Activated CD4-positive, alpha-beta T cell treated with anti-CD3 and anti-CD28 coated beads for 24 hours (primary cell): ENCODE data around the gene IL13.

Experiments
- DNase-seq, 2 donors: peaks; one replicate each; pipeline ENCODE4 v3.0.0-alpha.2; 2020; ENCODE audit warnings: low read depth in 2 of 2

IL13 gene

DNA sequence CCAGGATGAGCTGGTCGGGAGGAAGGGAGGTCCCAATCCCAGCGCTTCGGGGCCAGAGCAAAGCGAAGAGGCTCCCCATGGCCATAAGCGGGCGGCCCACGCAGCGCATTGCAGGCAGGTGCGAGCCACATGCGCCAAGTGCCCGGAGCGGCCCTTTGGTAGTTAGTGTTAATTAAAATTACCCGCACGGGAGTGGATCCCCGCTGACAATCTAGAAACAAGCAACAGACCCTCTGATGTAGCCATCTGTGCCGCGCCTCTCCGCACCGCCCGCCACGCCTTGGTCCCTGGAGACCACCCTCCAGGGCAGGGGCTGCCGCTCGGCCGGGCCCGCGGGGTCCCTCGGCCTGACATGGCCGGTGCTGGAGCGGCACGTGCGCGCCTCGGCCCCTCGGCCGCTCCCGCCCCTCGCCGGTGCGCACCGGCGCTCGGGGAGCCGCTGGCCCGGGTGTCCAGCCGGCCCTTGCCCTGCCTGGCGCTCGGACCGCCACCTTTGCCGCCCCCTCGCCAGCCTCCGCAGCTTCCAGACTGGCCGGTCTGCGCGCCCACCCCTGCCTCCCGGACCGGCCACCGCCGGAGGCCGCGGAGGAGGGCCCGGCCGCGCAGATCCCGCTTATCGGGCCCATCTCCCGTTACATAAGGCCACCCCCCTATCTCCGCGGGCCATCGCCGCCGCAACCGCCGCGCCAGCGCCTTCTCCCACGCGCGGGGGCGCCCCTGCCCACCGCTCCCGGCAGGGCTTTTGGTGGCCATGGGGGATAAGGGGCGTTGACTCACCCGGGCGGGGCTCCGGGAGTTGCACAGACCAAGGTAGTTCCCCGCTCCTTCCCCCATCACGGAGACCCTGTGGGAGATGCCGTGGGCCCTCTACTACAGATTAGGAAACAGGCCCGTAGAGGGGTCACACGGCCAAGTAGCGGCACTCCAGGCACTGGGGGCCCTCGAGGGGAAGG is 1.9 kb upstream of the IL13 start:
- DNase-seq: peak in 1 of 2 donors; percentile 28

DNA sequence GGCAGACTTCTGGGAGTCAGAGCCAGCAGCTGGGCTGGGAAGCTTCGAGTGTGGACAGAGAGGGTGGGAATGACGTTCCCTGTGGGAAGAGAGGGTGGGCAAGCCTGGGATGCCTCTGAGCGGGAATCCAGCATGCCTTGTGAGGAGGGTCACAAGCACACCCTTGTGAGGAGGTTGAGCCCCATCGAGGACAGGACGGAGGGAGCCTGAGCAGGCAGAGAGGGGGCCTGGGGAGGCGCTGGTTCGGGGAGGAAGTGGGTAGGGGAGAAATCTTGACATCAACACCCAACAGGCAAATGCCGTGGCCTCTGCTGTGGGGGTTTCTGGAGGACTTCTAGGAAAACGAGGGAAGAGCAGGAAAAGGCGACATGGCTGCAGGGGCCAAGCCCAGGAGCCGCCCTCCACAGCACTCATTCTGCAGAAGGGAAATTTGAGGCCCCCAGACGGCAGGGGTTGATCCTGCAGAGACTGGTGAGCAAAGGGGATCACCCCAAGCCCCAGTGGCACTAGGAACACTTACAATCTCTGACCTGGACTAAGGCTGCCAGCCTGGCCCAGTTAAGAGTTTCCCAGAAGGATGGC is 1.1 kb upstream of the IL13 start:
- no peak for DNase-seq

DNA sequence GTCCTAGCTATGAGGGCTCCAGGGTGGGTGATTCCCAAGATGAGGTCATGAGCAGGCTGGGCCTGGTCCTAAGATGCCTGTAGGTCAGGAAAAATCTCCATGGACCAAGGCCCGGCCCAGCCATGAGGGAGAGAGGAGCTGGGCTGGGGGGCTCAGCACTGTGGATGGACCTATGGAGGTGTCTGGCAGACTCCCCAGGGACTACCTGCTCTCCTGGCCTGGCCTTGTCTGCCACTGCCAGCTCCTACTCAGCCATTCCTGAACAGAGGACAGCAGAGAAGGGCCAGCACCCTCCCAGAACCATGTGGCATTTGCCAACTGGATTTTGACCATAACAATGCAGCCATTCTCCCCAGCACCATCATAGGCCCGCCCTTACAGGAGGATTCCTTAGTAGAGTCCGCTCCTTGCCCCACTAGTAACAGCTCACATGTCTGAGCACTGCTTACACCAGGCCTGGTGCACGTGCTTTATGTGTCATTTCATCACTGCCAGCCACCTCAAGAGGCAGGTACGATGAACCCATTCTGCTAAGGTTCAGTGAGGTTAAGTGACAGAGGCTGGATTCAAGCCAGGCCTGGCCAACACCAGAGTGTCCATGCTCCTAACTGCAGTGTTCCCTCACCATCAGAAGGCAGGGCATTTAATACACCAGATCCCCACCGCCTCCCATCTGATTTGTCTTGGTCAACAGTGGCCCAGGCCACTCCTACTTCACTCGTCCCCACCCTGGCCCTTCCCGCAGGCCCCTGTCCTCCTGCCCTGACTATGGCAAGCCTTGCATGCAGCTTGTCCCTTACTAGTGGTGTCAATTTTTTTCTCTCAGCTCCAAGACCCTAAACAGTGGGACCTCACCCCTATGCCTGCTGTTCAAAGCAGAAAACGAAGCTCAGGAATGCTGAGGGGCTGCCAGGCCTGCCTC is 669 bp downstream of the IL13 start:
- no peak for DNase-seq

DNA sequence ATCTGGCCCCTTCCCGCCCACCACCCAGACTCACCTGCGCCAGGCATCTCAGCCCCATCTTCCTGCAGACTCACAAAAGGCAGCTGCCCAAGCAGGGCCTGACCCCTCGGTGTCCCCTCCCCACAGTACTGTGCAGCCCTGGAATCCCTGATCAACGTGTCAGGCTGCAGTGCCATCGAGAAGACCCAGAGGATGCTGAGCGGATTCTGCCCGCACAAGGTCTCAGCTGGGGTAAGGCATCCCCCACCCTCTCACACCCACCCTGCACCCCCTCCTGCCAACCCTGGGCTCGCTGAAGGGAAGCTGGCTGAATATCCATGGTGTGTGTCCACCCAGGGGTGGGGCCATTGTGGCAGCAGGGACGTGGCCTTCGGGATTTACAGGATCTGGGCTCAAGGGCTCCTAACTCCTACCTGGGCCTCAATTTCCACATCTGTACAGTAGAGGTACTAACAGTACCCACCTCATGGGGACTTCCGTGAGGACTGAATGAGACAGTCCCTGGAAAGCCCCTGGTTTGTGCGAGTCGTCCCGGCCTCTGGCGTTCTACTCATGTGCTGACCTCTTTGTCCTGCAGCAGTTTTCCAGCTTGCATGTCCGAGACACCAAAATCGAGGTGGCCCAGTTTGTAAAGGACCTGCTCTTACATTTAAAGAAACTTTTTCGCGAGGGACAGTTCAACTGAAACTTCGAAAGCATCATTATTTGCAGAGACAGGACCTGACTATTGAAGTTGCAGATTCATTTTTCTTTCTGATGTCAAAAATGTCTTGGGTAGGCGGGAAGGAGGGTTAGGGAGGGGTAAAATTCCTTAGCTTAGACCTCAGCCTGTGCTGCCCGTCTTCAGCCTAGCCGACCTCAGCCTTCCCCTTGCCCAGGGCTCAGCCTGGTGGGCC is 1.9 kb downstream of the IL13 start:
- DNase-seq: no peak

DNA sequence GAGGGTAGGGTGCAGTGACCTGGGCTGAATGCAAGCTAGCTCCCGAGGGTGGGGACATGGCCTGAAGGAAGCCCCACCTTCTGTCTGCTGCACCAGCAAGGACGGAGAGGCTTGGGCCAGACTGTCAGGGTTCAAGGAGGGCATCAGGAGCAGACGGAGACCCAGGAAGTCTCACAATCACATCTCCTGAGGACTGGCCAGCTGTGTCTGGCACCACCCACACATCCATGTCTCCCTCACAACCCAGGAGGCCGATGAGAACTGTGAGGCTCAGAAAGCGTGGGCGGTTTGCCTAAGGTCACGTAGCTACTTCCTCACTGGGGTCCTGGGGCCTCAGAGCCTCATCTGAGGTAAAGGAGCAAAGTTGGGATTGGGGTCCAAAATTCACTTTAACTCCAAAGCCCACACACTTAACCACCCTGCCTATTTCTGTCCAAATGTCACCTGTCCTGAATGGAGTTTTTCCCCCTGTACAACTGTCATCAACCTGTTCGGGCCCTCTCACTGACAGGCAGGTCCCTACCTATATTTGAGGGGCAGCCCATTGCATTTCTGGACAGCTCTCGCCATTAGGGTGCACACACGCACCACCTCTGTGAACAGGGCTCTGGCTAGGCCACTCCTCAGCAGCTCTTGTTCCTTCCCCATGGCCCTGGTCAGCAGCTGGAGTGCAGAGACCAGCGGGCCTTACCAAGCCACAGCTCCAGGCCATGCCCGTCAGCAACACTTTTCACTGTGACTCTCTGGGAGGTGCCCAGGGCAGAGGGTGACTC is 3.4 kb downstream of the IL13 start:
- no peak for DNase-seq

DNA sequence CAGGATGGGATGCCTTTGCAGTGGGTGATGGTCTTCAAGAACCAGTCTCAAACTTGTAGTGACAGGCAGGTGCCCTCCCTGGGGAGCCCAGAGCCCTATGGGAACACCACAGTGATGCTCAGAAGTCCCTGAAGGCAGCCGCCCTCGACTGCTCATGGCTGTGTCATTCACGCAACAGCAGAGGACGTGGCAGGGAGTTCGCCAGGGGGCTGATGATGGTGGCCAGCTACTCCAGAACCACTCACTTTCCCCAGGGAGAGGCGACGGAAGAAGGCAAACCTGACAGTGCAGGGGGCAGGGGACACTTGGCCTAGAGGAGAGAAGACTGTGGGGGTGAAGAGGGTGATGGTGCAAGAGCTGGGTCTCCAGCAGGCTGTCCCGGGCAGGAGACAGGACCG is 4.0 kb downstream of the IL13 start:
- no peak for DNase-seq

DNA sequence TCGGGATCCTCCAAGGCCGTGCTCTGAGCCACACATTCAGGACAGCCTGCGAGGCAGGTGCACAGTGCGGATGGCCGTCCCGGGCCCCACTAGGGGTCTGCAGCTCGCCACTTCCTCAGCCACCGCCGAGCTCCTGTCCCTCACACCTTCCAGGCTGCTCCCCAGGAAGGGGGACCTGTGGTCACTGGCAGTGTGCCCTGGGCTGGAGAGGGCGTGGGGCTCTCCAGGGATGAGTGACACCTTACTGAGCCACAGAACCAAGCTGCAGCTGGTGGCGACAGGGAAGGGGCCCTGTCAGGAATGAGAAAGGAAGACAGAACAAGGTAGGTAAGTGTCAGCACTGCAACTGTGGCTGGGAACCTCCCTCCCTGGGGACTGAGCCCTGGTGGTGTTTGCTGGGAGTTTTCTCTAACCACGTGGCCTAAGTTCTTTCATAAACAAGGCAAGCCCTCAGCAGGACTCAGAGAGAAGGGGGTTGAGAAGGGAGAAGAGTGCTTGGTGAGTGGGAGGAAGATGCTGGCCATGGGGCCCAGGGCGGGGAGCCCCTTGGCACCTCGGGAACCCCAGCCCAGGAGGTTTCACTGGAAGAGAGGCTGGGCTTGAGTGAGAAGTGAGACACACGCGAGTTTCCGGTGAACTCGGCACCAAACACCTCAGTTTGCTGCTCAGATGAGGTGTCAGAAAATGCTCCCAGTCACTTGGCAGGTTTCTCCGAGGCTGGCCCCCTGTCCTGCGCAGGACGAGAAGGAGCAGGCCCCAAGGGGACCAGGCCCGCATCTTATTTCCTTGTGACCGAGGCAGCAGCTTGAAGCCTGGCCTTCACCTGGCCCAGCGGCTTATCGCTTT is 5.2 kb downstream of the IL13 start:
- DNase-seq: peak; percentile 12 to 40

DNA sequence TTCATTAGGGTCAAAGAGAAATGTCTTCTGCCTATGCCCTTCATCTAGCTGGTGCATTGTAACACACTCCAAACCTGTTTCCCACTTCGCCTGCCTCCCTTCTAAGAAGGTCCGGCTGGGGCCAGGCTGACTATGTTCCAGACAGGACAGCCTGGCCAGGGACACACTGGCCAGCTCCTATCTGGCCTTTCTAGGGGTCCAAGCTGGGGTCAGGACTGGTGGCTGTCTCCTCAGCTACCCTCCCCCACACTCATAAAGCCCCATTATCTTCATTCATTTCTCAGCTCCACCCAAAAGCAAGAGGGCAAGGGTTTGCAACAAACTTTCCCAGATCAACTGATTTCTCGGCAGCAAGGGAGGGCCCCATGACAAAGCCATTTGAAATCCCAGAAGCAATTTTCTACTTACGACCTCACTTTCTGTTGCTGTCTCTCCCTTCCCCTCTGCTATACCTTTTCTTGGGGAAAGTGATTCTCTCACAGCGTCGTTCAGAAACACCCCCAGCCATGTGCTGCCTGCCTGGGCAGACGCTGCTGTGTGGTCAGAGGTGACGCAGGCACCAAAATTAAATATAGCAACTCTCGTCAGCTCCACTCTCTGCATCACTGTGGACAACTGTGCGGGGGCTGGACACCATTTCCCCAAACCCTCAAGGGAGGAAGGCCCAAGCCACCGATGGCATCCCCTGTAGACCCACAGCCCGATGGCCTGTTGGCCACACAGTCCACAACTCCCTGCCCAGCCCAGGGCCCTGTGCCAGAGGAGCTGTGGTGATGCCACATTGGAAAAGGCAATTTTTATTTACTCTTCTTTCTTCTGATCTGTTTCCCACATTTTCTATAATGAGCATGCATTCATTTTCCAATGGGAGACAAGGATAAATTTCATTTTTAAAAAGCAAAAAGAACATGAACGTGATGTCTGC is 6.1 kb downstream of the IL13 start:
- no peak for DNase-seq

DNA sequence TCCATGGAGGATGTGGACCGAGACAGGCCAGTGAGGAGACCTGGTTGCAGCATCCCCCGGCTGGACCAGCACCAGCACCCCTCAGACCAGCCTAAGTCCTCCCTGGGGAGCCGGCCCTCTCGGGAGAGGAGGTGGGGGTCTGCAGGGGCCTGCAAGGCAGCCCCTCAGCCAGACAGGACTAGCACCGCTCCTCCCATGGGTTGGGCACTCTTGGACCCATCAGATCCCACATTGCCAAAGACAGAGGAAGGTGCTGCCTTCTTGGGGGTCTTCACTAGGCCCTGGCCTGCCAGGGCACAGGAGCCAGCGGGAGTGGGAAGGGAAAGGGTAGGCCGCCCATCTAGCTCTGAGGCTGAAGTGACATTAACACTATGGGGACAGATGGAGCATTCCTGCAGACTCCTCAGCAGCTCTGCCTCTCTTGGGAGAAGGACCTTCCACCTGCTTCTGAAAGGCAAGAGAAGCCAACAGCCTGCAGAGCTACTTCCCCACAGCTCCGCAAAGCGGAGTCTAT is 6.8 kb downstream of the IL13 start:
- no peak for DNase-seq

DNA sequence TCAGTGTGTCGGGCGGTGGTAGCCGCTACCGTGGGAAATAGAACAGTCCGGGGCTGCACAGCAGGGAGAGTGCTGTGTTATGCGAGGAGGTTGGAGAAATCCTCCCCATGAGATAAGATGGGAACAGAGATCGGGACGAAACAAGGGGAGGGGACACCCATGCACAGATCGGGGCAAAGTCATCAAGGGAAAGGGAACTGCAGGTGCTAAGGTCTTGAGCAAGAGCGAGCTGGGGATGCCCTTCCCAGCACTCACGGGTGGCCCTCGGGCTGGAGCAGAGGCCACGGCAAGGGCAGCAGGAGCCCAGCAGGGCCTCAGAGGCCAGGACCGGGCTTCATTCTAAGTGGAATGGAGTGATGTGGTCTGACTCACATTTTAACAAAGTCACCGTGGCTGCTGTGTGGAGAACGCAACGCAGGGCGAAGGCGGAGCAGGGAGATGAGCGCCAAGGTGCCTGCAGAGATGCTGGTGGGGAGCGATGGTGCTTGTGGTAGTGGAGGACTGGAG is 7.7 kb downstream of the IL13 start:
- DNase-seq: no peak

DNA sequence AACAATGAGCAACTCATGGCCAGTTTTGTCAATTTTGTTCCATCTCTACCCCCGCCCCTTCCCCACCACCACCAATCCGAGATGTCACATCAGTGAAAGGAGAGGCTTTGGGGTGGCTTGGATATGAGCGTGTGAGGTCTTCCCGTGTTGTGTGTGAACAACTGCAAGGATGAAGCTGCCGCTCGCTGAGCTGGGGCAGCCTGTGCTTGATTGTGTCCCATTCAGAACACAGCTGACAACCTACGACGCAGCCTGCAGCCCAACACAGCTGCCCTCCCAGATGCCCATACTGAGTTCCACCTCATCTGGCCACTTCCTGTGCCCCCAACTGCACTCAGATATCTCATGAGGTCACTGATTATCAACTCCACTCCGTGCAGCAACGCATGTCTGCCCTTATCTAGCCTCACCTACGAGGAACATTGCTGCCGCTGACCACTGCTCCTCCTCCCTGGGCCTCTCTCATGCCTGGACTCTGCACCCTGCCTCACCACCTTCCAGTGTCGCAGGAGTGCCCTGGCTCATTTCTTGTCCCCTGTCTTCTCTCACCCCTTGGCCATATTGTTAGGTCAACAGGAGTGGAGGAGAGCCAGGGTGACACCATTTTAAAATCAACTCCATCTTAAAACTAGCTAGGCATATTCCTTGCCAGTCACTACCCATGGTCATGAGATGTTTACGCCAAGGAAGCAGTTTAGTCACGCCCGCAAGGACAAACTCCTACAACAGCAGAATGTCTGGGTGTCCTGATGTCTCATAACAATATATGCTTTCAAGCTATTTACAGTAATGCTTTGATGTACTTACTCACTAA is 8.5 kb downstream of the IL13 start:
- no peak for DNase-seq

DNA sequence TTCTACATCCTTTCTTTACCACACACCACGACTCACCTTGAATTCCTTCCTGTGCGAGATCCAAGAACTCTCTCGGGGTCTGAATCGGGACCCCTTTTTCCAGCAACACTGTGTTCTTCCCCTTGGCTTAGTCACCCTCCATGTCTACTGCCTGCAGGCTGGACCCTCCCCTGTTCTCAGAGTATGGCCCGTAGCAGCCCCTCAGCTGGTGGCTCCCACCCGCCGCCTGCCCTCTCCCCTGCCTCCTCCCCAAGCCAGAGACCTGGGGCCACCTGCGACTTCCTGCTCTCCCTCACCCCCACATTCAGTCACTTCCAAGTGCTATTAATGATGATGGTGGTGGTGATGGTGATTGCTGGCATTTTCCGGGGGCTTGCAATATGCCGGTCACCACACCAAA is 9.3 kb downstream of the IL13 start:
- DNase-seq: no peak

DNA sequence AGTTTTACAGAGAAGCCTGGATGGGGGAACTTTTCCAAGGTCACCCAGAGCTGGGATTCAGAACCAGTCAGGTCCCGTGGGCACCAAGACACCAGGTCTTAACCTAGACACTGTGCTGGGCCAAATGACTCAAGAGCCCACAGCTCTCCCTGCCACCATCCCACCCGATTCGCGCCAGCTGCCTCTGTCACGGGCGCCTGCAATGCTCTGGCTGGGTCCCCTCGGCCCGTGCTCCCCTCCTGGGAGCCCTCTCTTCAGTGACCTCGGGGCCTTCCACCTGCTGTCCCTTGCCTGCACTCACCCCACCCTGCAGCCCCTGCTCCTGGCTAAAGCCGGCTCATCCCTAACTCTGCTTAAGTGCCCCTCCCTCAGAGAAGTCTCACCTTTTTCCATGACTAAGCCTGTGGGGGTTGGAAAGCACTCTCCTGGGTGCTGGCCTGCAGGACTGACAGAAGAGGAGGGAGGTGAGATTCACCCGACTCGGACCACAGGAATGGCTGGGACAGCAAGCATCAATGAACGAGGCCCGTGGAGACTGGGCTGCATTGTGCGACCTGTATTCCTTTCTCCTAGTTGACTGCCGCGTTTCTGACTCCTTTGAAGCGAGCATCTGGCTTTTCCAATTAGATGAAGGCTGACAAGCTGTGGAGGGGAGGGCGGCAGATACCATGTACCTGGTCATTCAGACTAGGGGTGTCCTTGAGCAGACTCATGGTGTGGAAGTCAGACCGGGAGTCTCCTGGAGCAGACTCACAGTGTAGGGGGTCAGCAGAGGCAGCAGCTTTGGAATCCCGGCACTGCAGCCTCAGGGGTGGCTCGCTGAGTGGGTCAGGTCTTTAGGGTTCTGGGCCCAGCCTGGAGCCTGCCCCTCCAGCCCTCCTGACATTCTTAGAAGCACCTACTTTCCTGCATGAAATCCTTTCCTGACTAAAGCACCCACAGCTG is 10.1 kb downstream of the IL13 start:
- DNase-seq: no peak

DNA sequence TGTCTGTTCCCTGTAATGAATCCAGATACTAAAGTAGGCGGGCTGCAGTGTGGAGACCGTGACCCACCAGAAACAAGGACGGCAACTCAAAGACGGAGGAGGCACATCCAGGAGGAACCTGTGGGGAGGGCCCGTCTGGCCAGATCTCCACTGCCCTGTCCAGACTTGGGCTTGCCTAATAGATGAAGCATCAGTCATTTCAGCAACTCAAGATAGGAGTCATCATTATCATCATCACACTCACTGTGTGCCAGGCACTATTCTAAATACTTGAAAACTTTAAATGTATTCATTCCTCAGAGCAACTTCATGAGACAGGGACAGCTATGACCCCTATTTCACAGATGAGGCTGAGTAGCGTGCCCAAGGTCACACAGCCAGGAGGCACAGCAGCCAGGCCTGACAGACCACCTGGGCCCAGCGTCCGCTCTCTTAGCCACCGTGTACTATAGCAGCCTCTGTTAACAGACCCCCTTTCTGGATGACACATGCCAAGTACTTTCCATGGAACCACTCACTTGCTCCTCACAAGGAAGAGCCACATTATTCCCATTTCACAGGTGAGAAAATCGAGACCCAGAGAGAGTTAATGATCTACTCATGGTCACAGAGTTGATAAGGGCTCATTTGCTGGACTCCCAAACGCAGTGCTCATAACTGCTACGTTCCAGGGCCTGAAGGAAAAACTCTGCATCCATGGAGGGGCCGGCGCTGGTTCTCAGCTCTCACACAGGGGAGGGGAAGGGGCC is 10.9 kb downstream of the IL13 start:
- no peak for DNase-seq

DNA sequence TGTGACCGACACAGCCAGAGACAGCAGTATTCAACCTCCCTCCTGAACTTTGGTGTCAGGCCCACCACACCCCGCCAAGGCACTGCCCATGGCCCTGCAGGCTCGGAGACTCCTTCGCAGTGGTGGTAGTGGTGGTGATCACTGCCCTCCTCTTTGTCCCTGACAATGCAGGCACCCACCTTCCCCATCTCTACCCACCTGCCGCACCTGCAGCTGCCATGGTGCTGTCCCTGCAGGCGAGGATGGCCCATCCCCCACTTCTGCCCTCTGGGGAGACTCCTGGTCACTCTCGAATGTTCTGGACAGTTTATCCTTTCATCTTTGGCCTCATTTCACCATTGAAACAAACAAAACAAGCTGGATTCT is 11.5 kb downstream of the IL13 start:
- no peak for DNase-seq
